NCI-H226 (cell line): ENCODE results near the gene OARD1.
A peak's percentile ranks its signal among the peaks of the same experiment; 100 is the strongest.

Experiments used
- DNase-seq: peaks from one replicate; pipeline ENCODE4 v3.0.0-alpha.2; 2015

The OARD1 gene

DNA sequence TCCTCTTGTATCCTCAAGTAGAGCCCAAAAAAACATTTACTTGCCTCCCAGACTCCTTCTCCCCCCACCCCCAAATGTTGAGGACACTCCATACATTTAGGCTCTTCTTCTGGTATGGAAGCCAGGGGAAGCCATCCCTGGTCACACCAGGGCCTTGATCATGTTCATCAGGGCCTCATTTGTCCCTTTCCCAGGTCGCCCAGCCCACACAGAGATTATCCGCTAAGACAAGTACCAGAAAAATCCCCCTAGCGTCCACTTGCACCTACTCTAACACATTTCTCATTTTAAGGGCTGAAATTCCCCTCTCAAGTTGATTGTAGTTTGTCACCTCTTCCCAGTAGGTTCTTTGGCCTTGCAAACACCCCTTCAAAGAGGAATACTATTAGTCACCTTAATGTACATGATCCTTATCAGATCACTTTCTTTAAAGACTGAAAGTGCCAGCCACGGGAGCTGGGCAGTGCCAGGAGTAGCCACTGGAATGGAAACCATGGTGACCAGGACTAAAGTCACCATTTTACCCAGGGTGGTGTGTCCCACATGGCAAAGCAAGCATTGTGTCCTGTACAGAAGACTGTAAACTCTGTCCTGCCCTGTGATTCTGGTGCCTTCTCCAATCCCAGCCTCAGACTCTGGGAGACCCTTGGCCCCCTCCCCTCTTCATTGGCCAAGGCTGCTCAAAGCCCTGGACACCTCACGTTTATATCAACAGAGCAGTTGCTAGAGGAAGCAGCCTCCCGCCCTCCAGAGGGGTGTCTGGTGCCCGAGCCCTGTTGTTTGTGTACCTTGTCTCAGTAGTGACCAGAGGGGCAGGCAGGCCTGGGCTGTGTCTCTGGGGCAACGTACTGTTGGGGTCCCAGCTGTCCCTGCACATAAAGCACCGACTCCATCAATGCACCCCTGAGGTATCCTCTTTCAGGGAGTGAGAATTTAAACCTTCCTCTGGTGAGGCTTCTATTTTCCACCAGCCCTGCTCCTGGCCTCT, 24.1 kb downstream of the OARD1 start:
- no peak for DNase-seq

DNA sequence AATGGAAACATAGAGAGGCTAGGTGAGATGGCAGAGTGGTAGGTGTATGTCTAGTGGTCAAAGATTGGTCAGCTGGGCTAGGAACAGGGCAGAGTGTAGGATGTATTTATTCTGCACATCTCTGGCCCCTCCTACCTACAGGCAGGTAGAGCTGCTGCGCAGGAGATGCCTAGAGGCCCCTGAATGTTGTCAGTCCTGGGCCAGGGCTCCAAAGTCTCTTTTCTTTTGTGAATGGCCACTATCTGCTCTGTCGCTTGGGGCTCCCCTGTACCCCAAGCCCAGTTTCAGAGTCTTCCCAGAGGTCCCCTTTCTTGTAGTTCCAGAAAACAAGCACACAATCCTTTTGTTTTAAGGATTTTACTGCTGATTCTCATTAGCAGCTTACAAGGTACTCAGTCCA, 24.9 kb downstream of the OARD1 start:
- DNase-seq, result no peak

DNA sequence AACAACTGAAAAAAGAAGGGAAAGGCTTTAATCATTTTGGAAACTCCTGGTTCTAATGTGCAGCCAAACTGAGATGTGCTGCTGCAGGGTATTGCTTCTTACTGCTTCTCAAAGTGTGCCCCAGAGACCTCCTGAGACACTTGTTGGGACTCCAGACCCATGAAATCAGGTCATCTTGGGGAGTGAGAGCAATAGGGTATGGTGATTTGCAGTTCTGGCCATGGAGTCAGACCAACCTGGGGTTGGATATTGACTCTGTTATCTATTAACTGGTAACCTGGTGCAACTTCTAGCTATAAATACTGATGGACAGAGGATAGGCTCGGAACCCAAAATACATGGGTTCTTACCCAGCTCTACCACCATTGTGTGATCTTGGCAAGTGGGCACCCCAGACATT, 26.1 kb downstream of the OARD1 start:
- no peak for DNase-seq

DNA sequence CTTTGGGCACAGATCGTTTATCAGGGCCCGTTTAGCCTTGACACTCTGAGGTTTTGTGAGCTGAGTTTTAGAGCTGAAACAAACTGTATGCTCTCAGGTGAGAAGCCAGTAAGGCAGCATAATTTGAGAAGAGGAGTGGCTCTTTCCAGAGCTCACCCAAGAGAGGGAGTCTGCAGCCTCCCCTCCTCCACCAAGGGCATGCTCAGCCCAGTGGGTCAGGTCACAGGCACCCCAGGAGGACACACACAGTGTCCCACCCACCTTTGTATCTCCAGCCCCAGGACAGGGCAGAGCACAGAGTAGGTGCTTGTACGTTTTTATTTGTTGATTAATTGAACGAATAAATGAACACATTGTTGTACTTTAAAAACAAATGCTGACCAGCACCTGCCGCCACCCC, 26.5 kb downstream of the OARD1 start:
- DNase-seq, result no peak

DNA sequence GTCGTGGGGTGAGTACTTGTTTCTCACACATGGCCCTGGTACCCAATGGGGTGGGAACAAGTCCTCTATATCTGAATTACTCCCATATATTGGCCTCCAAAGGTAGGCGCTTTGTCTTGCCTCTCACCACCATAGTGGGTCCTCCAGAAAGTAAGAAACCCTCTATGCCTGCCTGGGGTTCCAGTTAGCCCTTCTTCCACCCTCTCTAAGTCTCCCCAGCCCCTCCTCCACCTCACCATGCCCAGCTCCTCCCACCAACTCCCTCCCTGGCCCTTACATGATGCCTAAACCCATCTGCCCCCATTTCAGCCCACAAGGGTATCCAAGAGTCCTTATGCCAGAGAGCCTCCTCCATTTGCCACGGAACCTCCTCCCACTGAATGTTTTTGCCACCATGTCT, 29.0 kb downstream of the OARD1 start:
- DNase-seq, result no peak

DNA sequence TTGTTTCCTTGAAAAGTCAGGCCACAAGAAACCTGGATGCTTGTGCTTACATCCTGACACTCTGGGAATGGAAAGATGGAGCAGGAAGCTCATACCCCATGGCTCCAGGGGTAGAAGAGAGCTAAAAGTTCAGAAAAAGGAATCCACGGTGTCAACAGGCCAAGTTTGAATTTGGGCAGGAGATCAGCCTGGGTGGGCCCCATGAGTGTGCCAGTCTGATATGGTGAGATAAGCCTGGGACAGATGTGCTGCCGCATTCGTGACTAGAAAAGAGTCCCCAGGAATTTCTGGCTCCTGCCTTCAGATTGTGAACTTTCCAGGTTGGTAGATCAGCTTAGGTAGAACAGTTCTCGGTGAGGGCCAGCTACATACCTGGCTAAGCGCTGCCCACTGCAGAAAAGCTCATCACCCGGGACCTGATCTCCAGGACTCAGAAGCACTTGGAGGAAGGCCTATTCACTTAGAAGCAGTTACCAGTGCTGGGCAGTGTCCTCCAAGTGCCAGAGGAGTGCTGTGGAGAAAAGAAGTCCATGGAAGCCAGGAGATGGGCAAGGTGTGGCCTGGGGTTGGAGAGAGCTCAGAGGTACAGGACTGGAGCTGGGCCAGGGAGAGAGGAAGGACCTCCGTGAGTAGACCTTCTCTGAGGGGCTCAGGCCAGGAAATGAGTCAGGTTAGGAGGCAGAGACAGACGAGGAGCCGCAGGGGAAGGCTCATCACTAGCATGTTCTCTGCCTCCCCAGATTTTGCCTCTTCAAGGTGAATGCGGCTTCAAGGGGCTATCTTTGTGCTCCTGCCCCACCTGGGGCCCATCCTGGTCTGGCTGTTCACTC, 29.7 kb downstream of the OARD1 start, which contains the start of gene TSPO2:
Gene TSPO2, plus strand, starts transcription at position 242 of the 830 bp plus-strand sequence. Its CDS starts 519 bp downstream, at position 761.
- DNase-seq, result no peak

DNA sequence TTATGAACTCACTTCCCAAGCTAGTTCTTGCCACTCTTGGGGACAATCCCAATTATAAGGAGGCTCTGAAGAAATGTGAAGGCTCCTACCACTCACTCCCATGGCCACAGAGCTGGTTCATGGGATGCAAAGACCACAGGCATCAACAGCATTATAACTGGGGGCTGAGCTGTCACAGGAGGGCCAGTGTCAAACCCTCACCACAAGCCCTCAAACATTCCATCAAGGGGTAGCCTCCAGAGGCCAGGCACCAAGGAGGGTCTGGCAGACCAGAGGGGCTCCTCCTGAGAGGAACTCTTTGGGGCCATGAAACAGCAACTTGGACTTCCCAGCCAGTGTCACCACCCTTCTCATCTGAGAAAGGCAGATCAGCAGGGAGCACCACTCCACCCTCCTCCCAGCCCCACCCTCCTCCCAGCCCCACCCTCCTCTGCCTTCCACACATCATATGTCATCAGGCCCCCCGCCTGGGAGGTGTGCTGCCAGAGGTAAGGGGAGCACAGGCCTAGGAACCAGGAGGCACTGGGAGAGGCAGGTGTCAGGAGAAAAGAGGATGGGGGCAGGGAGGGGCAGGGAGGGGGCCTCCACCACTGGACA, 31.1 kb downstream of the OARD1 start:
- no peak for DNase-seq

DNA sequence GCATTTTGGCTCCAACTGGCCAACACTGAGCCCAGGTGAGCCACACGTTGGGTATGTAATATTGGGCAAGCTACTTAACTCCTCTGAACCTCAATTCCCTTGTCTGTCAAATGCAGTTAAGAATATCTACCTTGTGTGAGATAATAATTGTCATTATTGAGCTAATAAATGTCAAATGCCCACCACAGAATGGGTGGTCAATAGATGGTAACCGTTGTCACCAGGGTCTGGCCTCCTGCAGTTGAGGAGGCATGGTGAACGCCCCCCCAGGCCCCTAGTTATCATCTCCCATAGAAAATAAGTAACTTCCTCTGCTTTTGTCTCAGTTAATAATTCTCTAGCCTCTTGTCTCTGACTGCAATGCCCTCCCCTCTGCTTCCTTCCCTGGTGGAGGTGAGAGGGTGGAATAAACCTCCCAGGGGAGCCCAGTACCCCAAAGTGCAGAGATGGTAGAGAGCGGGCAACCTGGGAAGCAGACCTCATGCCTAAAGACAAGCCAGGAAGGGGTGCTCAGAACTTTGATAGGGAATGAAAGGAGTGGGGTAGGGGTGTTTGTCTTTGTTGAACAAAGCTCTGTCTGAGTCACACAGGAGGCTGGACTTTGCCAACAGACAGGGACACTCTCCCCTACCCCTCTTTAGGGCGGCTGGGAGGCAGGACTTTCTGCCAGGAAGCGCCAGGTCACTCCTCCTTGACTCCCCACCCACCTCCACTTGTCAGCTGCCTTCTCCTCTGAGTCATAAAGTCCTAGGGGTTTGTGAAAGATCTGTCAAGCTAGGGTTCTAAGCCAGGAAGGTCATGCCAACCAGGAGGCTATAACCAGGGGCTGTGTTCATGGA, 31.8 kb downstream of the OARD1 start:
- peak; percentile 60 for DNase-seq

DNA sequence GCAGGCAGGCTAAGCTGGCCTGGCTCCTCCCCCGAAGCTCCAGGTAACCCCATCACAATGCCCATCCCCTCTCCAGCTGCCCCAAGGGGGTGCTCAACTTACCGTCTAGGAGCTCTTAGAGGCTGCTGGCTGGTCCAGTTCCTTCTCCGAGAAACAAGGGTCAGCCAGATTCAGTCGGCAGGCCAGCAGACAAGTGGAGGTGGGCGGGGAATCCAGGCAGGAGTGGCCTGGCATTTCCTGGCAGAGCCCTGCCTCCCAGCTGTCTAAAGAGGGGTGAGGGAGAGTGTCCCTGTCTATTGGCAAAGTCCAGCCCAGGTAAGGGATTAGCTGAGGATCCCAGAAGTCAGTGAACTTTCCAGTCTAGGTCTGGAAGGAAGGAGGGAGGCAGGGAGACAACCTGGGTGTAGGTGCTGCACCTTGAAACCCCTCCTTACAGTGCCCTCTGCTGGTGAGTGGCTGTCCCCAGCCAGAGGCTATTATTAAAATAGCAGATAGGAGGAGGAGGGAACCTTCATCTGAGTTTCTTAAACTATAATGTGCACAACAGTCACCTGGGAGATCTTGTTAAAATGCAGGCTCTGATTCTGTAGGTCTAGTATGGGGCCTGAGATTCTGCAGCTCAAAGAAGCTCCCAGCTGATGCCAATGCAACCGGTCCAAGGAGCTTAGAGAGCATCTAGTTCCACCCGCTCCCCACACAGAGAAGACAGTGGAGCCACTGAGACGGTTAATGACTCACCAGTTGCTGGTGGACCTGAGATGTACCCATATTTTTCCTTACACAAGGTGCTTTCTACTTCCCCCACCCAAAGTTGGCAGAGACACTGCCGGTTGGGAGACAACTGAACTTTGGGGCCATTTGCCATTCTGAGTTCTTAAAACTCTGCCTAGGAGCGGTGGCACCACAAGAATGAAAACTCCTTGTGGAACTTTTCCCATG, 32.8 kb downstream of the OARD1 start, which contains the start of gene UNC5CL:
Gene UNC5CL, minus strand, starts transcription at position 162 of the 939 bp plus-strand sequence. CDS start 4,147 bp downstream, outside the sequence.
- DNase-seq, result no peak

DNA sequence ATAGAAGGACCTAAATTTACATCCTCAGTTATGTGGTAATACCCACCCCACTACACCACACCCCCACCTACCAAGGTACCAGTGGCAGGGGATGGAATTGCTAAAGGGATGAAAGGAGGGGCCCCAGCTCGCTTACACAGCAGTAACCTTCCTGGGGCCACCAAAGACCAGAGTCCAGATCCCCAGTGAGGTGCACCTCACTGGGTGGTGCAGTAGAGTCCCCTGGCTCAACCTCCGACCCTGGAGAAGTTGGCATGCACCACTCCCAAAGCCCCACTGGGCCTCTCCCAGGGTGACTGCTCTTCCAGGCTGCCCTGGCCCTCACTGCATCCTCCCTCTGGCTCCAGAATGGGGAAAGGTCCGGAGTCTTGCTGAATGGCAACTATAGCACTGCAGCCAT, 34.0 kb downstream of the OARD1 start:
- no peak for DNase-seq

DNA sequence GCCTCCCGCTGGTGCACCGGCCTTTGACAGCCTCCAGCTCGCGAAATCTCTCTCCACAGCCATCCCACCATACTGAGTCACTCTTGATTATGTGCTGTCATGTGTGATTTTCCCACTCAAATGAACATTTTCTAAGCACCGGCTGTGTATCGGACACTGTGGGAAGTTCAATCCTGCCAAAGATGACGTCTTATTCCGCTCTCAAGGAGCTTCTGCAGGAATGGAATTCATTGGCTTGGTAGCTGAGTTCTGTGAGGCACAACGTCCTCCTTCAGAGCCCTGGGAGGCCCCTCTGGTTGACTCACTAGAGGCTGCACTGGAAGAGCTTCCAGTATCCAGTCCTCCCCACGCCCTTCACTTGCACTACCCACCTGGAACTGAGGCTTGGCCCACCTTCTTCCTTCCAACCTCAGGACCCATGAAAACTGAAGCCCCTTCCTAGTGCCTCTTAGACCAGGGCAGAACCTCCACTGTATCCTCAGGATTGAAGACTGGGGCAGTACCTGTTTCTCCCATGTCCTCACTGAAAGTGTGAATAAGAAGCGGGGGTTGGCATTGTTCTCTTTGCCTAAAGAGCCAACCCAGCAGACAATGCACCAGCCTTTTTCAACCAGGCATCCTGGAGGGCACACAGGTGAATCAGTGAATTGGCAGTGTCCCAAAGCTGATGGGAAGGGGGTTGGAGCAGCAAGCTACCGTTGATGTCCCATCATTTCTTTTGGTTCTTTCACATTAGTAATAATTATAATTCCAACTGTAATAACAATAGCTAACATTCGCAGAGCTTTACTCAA, 34.9 kb downstream of the OARD1 start:
- no peak for DNase-seq

DNA sequence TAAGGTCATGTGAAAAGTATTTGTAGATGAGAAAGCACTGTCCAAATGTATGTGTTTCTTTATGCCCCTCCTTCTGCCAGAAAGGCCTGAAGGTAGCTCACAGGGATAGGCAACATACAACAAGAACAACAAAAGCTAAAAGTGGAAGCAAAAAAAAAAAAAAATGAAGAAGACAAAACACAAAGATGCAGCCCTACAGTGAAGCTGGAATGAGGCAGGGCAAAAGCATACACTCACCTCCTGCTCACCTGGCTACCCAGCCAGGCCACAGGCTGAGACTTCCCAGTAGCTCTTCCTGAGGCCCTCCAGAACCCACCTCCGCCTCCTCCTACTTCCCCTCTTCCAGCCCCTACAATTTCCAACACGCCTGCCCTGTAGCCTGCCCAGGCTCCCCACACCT, 35.6 kb downstream of the OARD1 start:
- DNase-seq, result no peak

DNA sequence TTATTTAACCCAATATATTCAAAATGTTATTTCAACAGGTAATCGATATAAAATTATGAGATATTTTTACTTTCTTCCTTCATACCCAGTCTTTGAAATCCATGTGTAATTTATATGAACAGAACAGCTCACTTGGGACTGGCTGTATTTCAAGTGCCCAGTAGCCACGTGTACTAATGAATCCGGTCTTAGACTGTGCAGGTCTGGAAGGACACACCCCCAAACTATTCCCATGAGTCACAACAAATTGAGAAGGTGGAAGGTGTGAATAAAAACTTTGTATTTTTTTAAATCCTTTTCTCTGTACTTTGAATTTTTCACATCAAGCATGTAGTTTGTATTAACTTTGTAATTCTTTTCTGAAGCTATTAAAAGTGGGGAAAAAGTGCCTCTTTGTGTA, 36.0 kb downstream of the OARD1 start:
- DNase-seq, result peak; percentile 47

DNA sequence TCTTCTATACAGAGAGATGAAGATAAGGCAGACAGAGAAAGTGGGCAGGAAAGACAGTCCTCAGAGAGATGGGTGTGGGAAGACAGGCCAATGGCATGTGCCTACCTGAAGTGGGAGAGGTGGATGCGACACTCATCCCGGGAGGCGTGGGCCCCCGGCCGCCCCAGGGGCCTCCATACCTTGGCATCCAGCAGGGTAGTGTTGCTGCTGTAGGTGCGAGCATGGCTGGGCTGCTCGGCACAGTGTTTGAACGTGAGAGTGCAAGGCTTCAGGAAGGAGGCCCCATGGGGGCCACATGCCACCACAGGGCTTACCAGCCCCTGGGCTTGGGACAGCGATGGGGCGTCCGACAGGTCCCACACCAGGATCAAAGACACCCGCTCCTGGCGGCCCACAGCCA, 38.4 kb downstream of the OARD1 start:
- no peak for DNase-seq

DNA sequence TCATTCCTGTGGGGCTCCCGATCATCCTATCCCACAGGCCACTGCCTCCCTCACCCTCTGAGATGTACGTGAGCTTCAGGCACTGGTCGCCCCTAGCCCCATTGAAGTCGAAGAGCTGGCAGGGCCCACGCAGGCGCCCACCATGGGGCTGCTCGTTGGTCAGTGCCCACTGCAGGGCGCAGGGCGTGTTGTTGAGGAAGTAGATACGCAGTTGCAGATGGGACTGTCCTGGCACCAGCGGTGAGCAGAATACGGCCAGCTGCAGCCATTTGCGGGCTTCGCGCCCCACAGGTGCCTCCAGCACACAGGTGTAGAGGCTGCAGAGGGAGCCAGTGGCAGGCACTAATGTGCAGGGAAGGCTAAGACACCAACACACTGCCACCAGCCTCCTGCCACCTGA, 39.3 kb downstream of the OARD1 start:
- no peak for DNase-seq

DNA sequence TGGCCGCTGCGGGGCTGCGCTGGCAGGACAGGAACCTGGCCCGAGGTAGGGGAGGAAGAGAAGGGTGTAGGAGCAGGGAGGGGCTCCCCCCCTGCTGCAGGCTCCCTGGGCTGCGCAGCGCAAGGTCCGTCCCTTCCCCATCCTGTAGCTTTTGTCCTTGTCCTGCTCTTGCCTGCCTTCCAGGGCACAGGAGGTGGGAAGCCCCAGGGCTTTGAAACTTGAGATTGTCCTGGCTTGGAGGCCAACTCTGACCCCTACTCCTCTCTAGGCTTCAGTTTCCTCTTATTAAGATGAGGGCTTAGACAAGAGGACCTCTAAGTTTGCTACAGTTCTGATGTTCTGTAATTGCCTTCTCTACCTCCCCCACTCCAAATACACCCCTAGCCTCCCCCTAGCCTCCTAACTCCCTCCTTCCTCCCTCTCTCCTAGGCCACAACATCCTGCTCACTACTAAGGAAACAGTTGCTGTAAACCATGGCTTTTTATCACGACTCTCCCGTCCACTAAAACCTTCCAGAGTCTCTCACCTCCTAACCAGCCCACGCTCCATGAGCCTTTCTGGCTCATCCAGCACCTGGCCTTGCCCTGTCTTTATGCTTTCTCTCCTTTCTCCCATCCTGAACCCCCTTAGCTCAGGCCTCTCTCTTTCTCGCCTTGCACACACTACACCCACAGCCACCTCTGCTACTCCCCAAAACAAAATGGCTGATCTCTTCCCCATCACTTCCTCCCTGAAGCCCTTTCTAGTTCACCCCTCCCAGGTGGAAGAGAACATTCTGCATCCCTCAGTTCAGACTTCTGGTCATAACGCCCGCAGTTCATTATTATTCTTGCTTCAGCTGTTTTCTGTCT, 43.4 kb downstream of the OARD1 start:
- DNase-seq, result no peak

DNA sequence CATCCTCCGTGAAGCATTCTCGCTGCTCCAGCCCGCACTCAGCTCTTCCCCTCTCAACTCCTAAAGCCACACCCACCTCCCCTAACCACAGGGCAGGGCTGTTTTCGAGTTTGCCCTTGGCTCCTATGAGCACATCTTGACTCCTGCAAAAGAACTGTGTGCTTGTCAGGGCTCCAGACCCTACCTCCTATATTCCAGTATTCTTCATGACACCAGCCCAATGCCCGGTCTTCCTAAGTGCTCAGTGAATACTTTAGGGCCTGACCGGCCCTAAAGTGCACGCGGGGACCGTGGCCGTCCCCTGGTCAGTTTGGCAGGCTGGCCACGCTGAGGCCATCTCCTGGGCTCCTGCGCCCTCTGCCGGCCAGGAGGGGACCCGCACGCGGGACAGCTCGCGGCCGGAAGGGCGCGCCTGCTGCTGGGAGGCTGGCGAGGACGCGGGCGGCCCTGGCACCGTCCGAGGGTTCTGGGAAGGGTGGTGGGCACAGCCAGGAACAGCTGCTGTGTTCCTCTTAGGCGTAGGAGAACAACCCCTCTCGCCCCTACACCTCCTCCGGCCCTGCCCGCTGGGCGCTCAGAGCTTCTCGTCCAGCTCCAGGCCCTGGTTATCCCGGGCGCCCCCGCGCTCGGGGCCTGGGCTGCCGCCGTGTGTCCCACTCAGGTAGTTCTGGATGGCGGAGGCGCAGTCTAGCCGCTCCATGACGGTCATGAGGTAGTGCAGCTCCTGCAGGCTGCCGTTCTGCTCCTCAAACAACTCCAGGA, 44.2 kb downstream of the OARD1 start:
- DNase-seq, result peak; percentile 45

DNA sequence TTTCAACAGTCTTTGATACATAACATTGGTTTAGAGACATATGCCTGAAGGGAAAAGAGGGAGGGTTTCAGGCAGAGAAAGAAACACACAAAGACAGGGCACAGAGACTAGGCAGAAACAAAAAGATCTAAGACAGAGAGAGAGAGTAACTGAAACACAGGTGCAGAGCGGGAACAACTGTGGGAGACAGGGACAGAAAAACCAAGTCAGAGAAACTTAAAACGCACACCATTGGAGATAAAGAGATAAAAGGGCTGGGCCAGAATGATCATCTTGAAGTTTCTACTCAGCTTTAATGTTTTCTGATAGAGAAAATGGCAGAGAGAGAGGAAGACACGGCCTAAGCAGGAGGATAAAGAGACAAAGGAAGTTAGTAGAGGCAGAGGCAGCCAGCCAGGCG, 44.9 kb downstream of the OARD1 start:
- DNase-seq, result no peak
